ENCODE results near the gene LAG3. TPM values are rescaled to one million over a fixed set of nuclear protein-coding genes. Genes with fewer than 3 reads are reported as not detected.
A peak's percentile ranks its signal among the peaks of the same experiment; 100 is the strongest.

LAG3 gene
- total and polyA plus RNA-seq, 10 donors, result 3.7 to 29.4 (median 12.7) TPM

GRCh38 chr12:6768990-6769389 is 3.3 kb upstream of the LAG3 start:
- Histone ChIP-seq H3K4me3 (peak overlapping the region in 3 of 8 donors; percentile 59 to 80 (median 75)), H3K4me1 (peaks cover 9 to 94% (median 73%) of the 10 kb centered on the region in 6 donors), H3K27ac (no peak overlapping the region), H3K36me3 (peaks cover 0 to 21% (median 0%) of the 10 kb centered on the region in 6 donors), H3K27me3 (replicated peaks in 1 of 7) (peaks cover 0 to 86% (median 26%) of the 10 kb centered on the region in 7 donors), H3K9me3 (no peaks in the 10 kb centered on the region)
- intact Hi-C loops (cut with DNase I; ENCODE audit: low total_unique reads), result no loop called here
- 72 to 92% (median 75%) methylated on average over 4 to 6 of the region's 6 CpGs for WGBS, 5 donors
- TF ChIP-seq POLR2AphosphoS5 (IDR thresholded peaks at IDR 0.05) (no peak), POLR2A (IDR thresholded peaks at IDR 0.05) (no peak), CTCF (IDR thresholded peaks at IDR 0.05 in 8 of 11, conservative IDR thresholded peaks at IDR 0.05 in 3 of 11) (no peak)
- no peak for DNase-seq

GRCh38 chr12:6769666-6770065 is 2.7 kb upstream of the LAG3 start:
- no peak for DNase-seq
- intact Hi-C loops (cut with DNase I; ENCODE audit: low total_unique reads), result no loop called here
- H3K4me3 ChIP-seq, result no peak overlapping the region
- WGBS, 5 donors, result 37 to 81% (median 64%) methylated on average over 4 of the region's 4 CpGs
- no peak overlapping the region for H3K27ac ChIP-seq
- H3K9me3 ChIP-seq, result no peaks in the 10 kb centered on the region
- peaks cover 7 to 94% (median 69%) of the 10 kb centered on the region in 6 donors for H3K4me1 ChIP-seq
- TF ChIP-seq CTCF (IDR thresholded peaks at IDR 0.05 in 8 of 11, conservative IDR thresholded peaks at IDR 0.05 in 3 of 11), result no peak
- TF ChIP-seq POLR2A (IDR thresholded peaks at IDR 0.05), result no peak
- TF ChIP-seq POLR2AphosphoS5 (IDR thresholded peaks at IDR 0.05), result no peak
- peaks cover 0 to 86% (median 30%) of the 10 kb centered on the region in 7 donors for H3K27me3 ChIP-seq (replicated peaks in 1 of 7)
- peaks cover 0 to 21% (median 0%) of the 10 kb centered on the region in 6 donors for H3K36me3 ChIP-seq

GRCh38 chr12:6770094-6770493 is 2.2 kb upstream of the LAG3 start:
- intact Hi-C loops (cut with DNase I; ENCODE audit: low total_unique reads), result no loop called here

More at GRCh38 chr12:6770094-6770493, 2.2 kb upstream of the LAG3 start:
- Histone ChIP-seq H3K36me3 (peaks cover 0 to 21% (median 0%) of the 10 kb centered on the region in 6 donors), H3K4me1 (peaks cover 4 to 94% (median 64%) of the 10 kb centered on the region in 6 donors), H3K27ac (peak overlapping the region in 2 of 8 donors; percentile 80 to 84), H3K4me3 (no peak overlapping the region), H3K9me3 (no peaks in the 10 kb centered on the region), H3K27me3 (replicated peaks in 1 of 7) (peaks cover 0 to 86% (median 28%) of the 10 kb centered on the region in 7 donors)
- no peak for TF ChIP-seq POLR2AphosphoS5 (IDR thresholded peaks at IDR 0.05)
- no peak for TF ChIP-seq POLR2A (IDR thresholded peaks at IDR 0.05)
- no peak for TF ChIP-seq CTCF (IDR thresholded peaks at IDR 0.05 in 8 of 11, conservative IDR thresholded peaks at IDR 0.05 in 3 of 11)
- DNase-seq, result no peak
- WGBS, 5 donors, result 82 to 89% (median 84%) methylated on average over 12 of the region's 12 CpGs

Measured in spleen (tissue), 11 donors.